Thyroid gland (tissue), 4 donors: Measurements from ENCODE around the gene MIGA2.

ENCODE experiments used
- CTCF ChIP-seq, 6 experiments: fragments of 200-600 bp in 3 of 6; fragments of 450-650 bp in 3 of 6; sonication (generic) in 3 of 6; IDR thresholded peaks; one replicate each; pipeline ENCODE4 v1.5.1; 2016 to 2019; ENCODE audit warnings: antibody characterized with exemption in 6 of 6, mild to moderate bottlenecking in 2 of 6, inconsistent platforms in 1 of 6, moderate library complexity in 1 of 6
- POLR2A ChIP-seq, 2 donors: fragments of 450-650 bp; IDR thresholded peaks; one replicate each; pipeline ENCODE4 v1.6.1; 2017; ENCODE audit warnings: antibody characterized with exemption in 2 of 2, mild to moderate bottlenecking in 2 of 2, moderate library complexity in 1 of 2

GRCh38 chr9:129102095-129102525, 65.7 kb downstream of the MIGA2 start:
- TF ChIP-seq CTCF (IDR thresholded peaks at IDR 0.05) (no peak), POLR2A (IDR thresholded peaks at IDR 0.05) (no peak)
